ENCODE data around the gene TMEM204.

TMEM204 gene

DNA sequence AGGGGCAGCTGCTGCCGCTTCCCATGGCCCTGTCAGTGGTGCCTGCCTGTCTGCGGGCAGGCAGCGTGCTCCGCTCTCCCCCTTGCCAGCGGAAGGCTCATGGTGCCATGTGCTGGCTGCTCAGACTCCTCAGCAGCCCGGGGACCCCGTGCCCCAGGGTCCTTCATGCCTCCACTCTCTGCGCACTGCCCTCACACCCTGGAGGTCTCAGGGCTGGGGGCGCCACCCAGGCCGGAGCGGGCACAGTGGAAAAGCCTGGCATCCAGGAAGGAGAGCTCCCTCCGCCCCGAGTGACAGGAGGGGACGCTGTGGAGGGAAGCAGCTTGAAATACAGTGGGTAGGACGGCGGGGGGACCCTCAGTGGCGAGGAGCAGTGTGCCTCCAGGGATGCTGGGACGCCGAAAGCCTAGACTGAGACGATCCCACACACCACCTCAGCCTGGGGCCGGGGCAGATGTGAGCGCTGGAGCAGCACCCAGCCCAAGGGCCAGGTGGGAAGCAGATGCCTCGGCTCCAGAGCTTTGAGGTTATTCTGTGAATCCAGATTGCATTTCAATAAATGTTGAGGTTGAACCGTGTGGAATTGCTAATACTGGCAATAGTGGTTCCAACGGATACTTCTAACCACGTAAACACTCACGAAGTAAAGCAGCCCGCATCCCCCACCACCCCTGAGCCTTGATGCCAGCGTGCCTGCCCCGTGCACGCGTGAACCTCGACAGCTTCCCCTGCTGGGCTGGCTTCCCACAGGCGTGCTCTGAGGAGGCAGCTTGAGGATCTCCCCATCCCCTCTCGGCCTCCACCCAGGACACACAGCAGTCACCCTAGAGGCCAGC, 6.5 kb downstream of the TMEM204 start:
- no peak for DNase-seq

DNA sequence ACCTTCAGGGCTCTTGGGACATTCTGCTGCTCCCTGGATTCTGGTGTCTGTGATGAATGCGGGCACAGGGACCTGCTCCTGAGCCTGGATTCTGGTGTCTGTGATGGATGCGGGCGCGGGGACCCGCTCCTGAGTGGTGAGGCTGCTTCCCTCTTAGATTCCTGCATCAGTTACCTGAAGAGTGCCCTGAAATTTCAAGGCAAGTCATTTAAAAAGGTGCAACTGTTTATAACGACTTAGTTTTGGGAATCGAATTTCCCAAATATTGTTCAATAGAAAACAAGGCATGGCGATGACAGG, 7.0 kb downstream of the TMEM204 start:
- DNase-seq: no peak

DNA sequence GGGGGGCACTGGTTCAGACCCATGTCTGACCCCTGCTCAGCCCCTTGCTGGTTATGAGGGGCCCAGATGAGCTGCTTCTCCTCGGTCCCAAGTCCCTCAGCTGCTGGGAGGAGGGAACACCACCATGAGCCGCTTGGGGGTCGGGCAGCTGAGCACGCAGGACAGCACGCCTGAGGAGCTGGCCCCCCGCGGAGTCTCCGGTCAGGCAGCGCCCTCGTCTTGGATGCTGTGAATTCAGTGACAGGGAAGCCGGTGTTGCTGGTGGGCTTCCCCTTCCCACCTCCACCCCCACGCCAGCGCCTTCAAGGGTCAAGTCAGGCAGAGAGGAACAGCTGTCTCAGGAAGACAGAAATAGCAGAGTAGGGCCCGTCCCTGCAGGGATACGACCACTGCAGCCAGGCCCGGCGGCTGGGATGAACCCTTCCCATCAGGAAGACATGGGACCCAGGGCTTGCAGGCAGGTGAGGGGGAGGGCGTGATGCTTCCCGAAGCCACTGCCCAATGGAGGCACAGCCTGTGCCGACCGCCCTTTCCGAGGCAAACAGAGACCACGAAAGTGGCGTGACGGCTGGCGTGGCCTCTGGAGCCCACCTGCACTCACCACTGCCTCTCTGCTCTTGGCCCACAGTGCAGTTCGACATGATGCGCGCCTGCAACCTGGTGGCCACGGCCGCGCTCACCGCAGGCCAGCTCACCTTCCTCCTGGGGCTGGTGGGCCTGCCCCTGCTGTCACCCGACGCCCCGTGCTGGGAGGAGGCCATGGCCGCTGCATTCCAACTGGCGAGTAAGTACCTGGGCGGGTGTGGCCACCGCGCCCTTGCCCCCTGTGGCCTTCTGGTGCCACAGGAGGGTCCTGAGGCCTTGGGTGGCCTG, 8.1 kb downstream of the TMEM204 start:
- DNase-seq: no peak

DNA sequence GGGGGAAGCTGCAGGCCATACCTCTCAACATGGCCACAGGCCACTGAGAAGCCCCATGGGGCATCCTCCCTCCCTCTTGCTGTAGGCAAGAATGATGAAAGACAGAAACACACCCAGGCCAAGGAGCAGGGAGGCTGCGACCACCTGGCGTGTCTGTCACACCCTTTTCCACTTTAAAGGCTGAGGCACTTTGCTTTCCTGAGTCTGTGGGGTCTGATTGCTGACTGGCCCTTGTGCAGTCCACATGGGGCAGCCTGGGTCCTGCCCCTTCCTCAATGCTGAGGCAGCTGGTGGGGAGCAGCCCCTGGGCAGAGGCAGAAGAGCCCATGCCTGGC, 8.7 kb downstream of the TMEM204 start:
- no peak for DNase-seq

- no peak for DNase-seq
Observed at GRCh38 chr16:1542533-1542932, 9.1 kb downstream of the TMEM204 start.

DNA sequence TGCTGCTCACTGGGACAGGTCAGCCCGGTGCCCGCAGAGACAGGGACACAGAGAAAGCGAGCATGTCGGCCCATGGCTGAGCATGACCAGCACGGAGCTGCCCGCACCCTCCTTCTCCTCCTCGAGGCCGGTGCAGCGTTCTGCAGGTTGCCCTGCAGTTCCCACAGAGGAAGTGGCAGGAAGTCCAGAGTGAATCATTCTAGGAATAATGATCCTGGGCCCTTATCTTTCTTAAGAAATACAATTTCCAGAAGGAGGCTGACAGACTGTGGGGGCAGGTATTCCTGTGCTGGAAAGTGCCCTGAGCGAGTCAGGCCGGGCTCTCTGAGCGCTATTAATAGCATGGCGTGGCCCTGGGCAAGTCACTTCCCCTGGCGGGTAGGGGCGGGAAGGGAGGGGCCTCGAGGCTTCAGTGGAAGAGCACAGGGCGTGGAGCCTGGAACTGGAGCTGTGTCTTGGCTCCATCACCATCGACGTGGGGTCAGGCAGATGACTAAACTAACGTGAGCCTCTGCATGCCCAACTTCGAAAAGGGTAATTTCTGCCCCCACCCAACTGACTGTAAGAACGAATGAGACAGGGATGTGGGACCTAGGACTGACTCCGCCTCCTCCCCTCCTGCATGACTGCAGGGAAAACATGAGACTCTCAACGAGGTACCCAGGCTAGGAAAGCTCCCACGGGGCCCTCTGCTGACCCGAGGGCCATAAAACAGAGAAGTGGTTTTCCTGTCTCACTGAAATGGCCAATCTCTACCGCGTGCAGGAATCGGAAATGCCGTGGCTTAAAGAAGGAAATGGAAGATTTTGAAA, 9.8 kb downstream of the TMEM204 start:
- DNase-seq: no peak

GRCh38 chr16:1545044-1546040, 11.9 kb downstream of the TMEM204 start:
- DNase-seq: no peak

DNA sequence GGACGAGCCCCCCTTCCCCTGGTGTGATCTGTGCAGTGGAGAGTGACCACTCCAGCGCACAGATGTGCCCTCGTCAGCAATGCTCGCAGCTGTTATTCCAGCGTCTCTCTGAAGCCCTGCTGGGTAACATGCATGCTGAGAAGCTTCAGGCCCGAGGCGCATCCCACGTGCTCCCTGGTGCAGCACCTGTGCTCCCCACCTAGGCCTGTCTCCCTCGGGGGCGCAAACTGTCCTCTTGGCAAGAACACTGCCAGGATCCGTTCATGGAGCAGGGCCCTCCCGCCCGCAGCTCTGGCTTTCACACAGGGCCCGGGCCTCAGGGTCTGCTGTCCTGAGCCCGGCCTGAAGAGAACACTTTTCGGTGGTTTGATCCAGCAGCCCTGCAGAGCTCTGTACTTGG, 13.0 kb downstream of the TMEM204 start:
- DNase-seq: no peak

- no peak for DNase-seq
Observed at GRCh38 chr16:1548233-1548632, 14.8 kb downstream of the TMEM204 start.

DNA sequence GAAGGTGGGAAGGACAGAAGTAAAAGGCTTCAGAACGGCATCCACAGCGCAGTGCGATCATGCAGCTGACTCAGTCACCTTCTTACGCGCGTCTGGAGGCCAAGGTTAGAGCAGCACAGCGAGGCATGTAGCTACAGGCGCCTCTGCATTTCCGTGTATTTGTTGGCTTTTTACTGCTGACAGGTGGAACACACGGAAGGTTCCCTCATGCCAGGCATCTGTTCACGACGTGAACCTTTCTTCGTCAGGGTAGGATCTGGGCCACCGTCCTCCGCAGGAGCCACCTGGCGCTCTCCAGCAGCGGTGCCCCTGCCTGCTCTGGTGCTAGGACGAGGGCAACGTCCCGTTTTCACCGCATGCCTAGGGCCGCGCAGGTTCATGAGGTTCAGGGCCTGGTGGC, 15.3 kb downstream of the TMEM204 start:
- no peak for DNase-seq

- DNase-seq: no peak
Observed at GRCh38 chr16:1550069-1550468, 16.6 kb downstream of the TMEM204 start.

GRCh38 chr16:1550696-1551095, 17.2 kb downstream of the TMEM204 start:
- DNase-seq: no peak

DNA sequence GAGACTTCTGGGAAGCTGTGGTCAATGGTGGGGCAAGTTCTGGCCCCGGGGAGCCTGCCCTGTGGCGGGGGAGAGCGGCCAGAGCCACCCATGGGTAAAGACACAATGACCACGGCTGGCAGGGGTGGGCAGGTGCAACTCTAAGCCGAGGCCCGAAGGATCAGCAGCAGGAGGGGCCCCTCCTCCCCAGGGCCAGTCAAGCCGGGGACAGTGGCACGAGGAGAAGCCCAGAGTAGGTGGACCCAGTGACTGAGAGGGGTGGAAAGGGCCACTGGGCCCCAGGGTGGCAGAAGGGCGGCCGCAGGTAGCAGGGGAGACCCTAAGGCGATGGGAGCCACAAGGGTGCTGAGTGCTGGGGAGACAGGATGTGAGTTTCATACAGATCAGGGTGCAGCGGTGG, 17.7 kb downstream of the TMEM204 start:
- DNase-seq: no peak

DNA sequence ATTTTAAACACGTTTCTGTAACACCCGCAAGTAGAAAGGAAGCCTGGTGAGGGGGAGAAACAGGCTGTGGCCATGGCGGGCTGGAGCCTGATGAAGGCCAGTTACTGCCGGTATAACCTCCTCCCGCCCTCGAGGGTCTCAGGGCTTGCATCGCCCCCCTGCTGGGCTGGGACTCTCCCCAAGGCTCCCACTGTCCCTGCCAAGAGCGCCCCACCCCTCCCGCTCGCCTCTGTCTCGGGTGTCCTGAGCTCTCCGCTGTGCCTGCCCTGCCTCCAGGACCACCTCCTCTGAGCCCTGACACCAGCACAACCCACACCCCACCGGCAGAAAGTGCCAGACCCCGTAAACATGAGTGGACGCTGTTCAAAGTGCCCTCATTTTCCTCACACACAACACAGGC, 18.7 kb downstream of the TMEM204 start:
- no peak for DNase-seq

GRCh38 chr16:1553946-1554825, 20.7 kb downstream of the TMEM204 start:
- DNase-seq: no peak

GRCh38 chr16:1554826-1555445, 21.5 kb downstream of the TMEM204 start:
- DNase-seq: no peak

- DNase-seq: no peak
Observed at GRCh38 chr16:1556254-1556653, 22.8 kb downstream of the TMEM204 start.

GRCh38 chr16:1557074-1557473, 23.6 kb downstream of the TMEM204 start:
- DNase-seq: no peak

- no peak for DNase-seq
Observed at GRCh38 chr16:1557576-1557975, 24.1 kb downstream of the TMEM204 start.

- no peak for DNase-seq
Observed at GRCh38 chr16:1559446-1559975, 26.0 kb downstream of the TMEM204 start.

DNA sequence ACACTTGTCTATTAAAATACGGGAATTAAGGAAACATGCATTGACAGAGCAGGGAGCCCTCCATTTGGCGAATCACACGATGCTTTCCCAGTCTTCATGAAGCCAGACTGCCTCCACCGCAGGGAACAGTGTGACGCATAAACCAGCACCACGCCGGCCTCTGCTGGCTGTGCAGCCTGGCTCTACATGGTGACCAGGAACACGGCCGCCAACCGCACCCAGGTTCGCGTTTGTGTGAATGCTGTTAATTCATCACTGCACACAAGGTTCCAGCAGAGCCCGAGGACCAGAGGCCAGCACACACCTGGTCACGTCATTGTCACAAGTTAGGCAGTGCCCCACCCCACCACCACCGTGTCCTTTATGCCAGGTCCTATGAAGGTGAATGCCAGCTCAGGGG, 26.7 kb downstream of the TMEM204 start:
- no peak for DNase-seq
